Large intestine (tissue), 12 donors: ENCODE results near the gene DEAF1. TPM values are rescaled to one million over a fixed set of nuclear protein-coding genes. Genes with fewer than 3 reads are reported as not detected.
"Not testable (repeated sequence)": the region's sequence is repeated elsewhere in the genome, so short reads cannot be mapped to it uniquely, and the experiment has no call there.

Experiments
- DNase-seq, 2 donors: peaks; one replicate each; pipeline versions ENCODE4 v3.0.0 to v3.0.0-alpha.2; 2013
- H3K27ac ChIP-seq: one replicate; pipeline ENCODE4 v1.5.1; 2013; ENCODE audit warnings: low read length
- H3K27me3 ChIP-seq: 2 replicates; pipeline ENCODE4 v1.6.1; 2013; ENCODE audit warnings: low read length; ENCODE audit not compliant: control insufficient read depth, insufficient read depth
- H3K36me3 ChIP-seq: 2 replicates; pipeline ENCODE4 v1.6.1; 2013; ENCODE audit warnings: low read length; ENCODE audit not compliant: control insufficient read depth, insufficient read depth
- H3K4me1 ChIP-seq: one replicate; pipeline ENCODE4 v1.6.1; 2013; ENCODE audit warnings: low read length; ENCODE audit not compliant: control insufficient read depth, insufficient read depth
- H3K4me3 ChIP-seq: one replicate; pipeline ENCODE4 v1.5.1; 2013; ENCODE audit warnings: low read length
- H3K9me3 ChIP-seq: one replicate; pipeline ENCODE4 v1.6.1; 2013; ENCODE audit warnings: mild to moderate bottlenecking, low read depth, low read length, moderate library complexity; ENCODE audit not compliant: control insufficient read depth
- WGBS: methylation state at CpG from one replicate; pipeline ENCODE4 v1.1.5; 2013; ENCODE audit warnings: low lambda C conversion rate; ENCODE audit not compliant: insufficient coverage; 5-methylcytosine and 5-hydroxymethylcytosine counted together
- long read RNA-seq, 11 donors: transcript quantifications; one replicate each; lab custom pipeline, GENCODE V29; 2026
- polyA plus RNA-seq: library from polyadenylated mRNA; unstranded; fragments of 120-200 nt; gene quantifications from one replicate; pipeline ENCODE4 v1.2.1, GENCODE V29; 2013

DEAF1 gene, protein sequence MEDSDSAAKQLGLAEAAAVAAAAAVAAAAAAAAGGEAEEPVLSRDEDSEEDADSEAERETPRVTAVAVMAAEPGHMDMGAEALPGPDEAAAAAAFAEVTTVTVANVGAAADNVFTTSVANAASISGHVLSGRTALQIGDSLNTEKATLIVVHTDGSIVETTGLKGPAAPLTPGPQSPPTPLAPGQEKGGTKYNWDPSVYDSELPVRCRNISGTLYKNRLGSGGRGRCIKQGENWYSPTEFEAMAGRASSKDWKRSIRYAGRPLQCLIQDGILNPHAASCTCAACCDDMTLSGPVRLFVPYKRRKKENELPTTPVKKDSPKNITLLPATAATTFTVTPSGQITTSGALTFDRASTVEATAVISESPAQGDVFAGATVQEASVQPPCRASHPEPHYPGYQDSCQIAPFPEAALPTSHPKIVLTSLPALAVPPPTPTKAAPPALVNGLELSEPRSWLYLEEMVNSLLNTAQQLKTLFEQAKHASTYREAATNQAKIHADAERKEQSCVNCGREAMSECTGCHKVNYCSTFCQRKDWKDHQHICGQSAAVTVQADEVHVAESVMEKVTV
- polyA plus RNA-seq = 24.1 TPM
- long read RNA-seq, donor 1, partial matches to known transcripts = 0 of 2 reads
- long read RNA-seq, donor 1, other reads (novel, unspliced or antisense) = 0 of 2 reads
- long read RNA-seq, donor 2, transcript DEAF1-201 (12 exons, 2,500 nt) = major isoform, 5 of 40 reads
- long read RNA-seq, donor 2, partial matches to known transcripts = 30 of 40 reads
- long read RNA-seq, donor 2, other reads (novel, unspliced or antisense) = 5 of 40 reads
- long read RNA-seq, donor 3 = 0 reads
- long read RNA-seq, donor 4 = 0 reads
- long read RNA-seq, donor 5, transcript DEAF1-201 (12 exons, 2,500 nt) = major isoform, 5 of 5 reads
- long read RNA-seq, donor 5, partial matches to known transcripts = 0 of 5 reads
- long read RNA-seq, donor 5, other reads (novel, unspliced or antisense) = 0 of 5 reads
- long read RNA-seq, donor 6, transcript DEAF1-201 (12 exons, 2,500 nt) = major isoform, 5 of 6 reads
- long read RNA-seq, donor 6, partial matches to known transcripts = 0 of 6 reads
- long read RNA-seq, donor 6, other reads (novel, unspliced or antisense) = 0 of 6 reads
- long read RNA-seq, donor 7, partial matches to known transcripts = 0 of 8 reads
- long read RNA-seq, donor 7, other reads (novel, unspliced or antisense) = 5 of 8 reads
- long read RNA-seq, donor 8, transcript DEAF1-201 (12 exons, 2,500 nt) = major isoform, 5 of 5 reads
- long read RNA-seq, donor 8, partial matches to known transcripts = 0 of 5 reads
- long read RNA-seq, donor 8, other reads (novel, unspliced or antisense) = 0 of 5 reads
- long read RNA-seq, donor 9, partial matches to known transcripts = 54 of 57 reads
- long read RNA-seq, donor 9, other reads (novel, unspliced or antisense) = 0 of 57 reads
- long read RNA-seq, donor 10, transcript DEAF1-201 (12 exons, 2,500 nt) = major isoform, 5 of 8,152 reads
- long read RNA-seq, donor 10, partial matches to known transcripts = 7,688 of 8,152 reads
- long read RNA-seq, donor 10, other reads (novel, unspliced or antisense) = 457 of 8,152 reads
- long read RNA-seq, donor 11, partial matches to known transcripts = 0 of 1 reads
- long read RNA-seq, donor 11, other reads (novel, unspliced or antisense) = 0 of 1 reads

DNA sequence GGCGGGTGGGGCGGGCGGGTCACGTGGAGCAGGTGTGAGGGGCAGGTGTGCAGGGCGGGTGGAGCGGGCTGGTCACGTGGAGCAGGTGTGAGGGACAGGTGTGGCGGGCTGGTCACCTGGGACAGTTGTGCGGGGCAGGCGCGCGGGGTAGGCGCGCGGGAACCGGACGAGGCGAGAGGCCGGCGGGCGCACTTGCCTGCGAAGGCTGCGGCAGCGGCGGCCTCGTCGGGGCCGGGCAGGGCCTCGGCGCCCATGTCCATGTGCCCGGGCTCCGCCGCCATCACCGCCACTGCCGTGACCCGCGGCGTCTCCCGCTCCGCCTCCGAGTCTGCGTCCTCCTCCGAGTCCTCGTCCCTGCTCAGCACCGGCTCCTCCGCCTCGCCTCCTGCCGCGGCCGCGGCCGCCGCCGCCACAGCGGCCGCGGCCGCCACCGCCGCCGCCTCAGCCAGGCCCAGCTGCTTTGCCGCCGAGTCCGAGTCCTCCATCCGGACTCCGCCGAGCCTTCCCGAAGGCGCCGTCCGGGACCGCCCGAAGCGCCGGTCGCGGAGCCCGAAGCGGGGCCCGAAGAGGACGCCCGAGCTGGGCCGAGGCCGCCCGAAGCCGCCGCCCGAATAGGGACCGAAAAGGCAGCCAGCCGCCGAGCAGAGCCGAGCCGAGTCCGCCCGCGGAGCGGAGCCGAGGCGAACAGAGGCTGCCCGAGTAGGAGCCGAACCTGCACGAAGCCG is at the start of gene DEAF1:
Gene DEAF1, minus strand, starts transcription at position 660 of the 725 bp plus-strand sequence. Its CDS starts 175 bp downstream, at position 485.
- peak within 1 kb of the TSS; percentile 57 for H3K4me3 ChIP-seq

DNA sequence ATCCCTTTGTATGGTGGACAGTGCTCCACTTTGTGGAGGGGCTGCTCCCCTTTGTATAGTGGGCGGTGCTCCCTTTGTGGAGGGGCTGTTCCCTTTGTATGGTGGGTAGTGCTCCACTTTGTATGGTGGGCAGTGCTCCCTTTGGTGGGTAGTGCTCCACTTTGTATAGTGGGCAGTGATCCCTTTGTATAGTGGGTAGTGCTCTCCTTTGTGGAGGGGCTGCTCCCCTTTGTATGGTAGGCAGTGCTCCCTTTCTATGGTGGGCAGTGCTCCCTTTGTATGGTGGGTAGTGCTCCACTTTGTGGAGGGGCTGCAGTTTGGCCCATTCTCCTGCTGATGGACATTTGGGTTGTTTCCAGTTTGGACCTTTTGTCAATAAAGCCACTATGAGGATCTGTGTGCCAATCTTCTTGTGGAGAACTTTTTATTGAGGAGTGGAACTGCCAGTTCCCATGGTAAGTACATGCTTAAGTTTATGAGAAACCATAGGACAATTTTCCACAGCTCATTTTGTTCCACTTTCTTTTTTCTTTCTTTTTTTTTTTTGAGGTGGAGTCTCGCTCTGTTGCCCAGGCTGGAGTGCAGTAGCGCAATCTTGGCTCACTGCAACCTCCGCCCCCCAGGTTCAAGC is 47.7 kb upstream of the DEAF1 start:
- no peak for DNase-seq
- no CpG with 5 or more reads among the region's 4 CpGs for WGBS

More for the DNA sequence above, at the start of gene DEAF1:
- peaks cover 1% of the 10 kb centered on the region for H3K36me3 ChIP-seq
- H3K4me1 ChIP-seq = peaks cover 24% of the 10 kb centered on the region
- DNase-seq = peak; percentile 99
- H3K27me3 ChIP-seq = no peaks in the 10 kb centered on the region
- H3K9me3 ChIP-seq = peaks cover 11% of the 10 kb centered on the region
- WGBS = no CpG with 5 or more reads among the region's 103 CpGs
- peak within 1 kb of the TSS; percentile 86 for H3K27ac ChIP-seq

DNA sequence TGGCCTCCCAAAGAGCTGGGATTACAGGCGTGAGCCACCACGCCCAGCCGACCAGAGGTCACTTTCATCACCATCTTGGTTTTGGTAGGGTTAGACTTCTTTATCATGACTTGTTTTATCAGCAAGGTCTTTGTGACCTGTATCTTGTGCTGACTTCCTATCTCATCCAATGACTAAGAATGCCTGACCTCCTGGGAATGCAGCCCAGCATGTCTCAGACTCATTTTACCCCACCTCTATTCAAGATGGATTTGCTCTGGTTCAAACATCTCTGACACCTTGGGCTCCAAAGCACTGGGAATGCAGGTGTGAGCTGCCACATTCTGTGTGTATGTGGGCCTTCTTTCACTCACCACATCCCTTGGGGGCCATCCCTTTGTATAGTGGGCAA is 47.1 kb upstream of the DEAF1 start:
- Histone ChIP-seq H3K4me3 (no peak overlapping the region), H3K36me3 (no peaks in the 10 kb centered on the region), H3K27ac (no peak overlapping the region), H3K27me3 (peaks cover 4% of the 10 kb centered on the region), H3K9me3 (no peaks in the 10 kb centered on the region), H3K4me1 (peaks cover 12% of the 10 kb centered on the region)
- no peak for DNase-seq
- no CpG with 5 or more reads among the region's 3 CpGs for WGBS

More for the DNA sequence above, 47.7 kb upstream of the DEAF1 start:
- Histone ChIP-seq H3K4me3 (no peak overlapping the region), H3K27me3 (no peaks in the 10 kb centered on the region), H3K27ac (no peak overlapping the region), H3K4me1 (peaks cover 8% of the 10 kb centered on the region), H3K9me3 (no peaks in the 10 kb centered on the region), H3K36me3 (no peaks in the 10 kb centered on the region)

DNA sequence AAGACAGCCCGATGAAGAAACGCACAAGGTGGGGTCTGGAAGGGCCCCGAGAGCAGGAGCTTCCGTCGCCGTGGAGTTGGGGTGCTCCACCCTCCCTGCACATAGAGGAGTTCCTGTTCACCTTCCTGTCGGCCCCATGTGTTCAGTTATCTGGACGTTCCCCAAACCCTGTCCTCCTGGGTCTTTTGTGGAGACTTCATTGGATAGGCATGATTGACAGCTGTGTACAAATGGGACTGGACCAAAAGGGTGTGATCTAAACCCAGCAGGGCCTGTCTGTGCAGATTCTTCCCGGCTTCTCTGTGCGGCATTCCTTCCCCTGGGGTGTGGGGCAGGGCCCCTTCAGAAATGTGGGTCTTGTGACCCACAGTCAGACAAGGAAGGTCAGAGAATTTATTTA is 42.9 kb upstream of the DEAF1 start:
- WGBS = 66% methylated on average over 3 of the region's 10 CpGs
- H3K9me3 ChIP-seq, H3K27me3 ChIP-seq, H3K4me1 ChIP-seq, H3K27ac ChIP-seq, H3K4me3 ChIP-seq, DNase-seq, H3K36me3 ChIP-seq: not testable (repeated sequence)

DNA sequence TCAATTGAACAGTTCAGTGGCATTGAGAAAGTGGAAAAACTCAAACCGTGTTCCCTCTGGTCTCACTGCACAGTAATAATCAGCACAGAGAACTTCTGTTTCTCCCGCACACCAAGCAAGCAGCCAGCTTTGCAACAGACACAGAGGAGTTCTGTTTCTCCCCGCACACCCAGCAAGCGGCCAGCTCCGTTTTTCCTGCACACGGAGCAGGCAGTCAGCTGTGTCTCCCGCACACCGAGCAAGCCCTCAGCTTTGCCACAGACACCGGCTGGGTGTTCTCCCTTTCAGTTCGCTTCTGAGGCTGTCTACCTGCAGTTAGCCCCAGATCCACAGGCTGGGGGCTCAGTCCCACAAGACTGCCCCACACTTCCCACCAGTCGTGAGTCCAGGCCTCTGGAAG is 42.3 kb upstream of the DEAF1 start:
- H3K27ac ChIP-seq = no peak overlapping the region

DNA sequence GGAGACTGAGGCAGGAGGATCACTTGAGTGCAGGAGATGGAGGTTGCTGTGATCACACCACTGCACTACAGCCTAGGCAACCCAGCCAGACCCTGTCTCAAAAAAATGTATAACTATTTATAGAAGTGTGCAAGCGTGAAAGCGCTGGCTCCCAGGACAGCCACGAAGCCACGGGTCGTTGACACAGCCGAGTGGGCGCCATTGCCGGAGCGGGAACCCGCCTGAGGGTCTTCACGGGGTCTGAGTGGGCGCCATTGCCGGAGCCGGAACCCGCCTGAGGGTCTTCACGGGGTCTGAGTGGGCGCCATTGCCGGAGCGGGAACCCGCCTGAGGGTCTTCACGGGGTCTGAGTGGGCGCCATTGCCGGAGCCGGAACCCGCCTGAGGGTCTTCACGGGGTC is 39.5 kb upstream of the DEAF1 start:
- no CpG with 5 or more reads among the region's 26 CpGs for WGBS
- not testable (repeated sequence) for DNase-seq, H3K4me3 ChIP-seq, H3K9me3 ChIP-seq, H3K27me3 ChIP-seq, H3K4me1 ChIP-seq, H3K36me3 ChIP-seq, H3K27ac ChIP-seq

More for the DNA sequence above, 42.3 kb upstream of the DEAF1 start:
- H3K9me3 ChIP-seq = no peaks in the 10 kb centered on the region
- H3K4me3 ChIP-seq = no peak overlapping the region
- H3K27me3 ChIP-seq = peaks cover 4% of the 10 kb centered on the region
- H3K36me3 ChIP-seq = no peaks in the 10 kb centered on the region
- no CpG with 5 or more reads among the region's 11 CpGs for WGBS
- H3K4me1 ChIP-seq = peaks cover 8% of the 10 kb centered on the region
- no peak for DNase-seq

DNA sequence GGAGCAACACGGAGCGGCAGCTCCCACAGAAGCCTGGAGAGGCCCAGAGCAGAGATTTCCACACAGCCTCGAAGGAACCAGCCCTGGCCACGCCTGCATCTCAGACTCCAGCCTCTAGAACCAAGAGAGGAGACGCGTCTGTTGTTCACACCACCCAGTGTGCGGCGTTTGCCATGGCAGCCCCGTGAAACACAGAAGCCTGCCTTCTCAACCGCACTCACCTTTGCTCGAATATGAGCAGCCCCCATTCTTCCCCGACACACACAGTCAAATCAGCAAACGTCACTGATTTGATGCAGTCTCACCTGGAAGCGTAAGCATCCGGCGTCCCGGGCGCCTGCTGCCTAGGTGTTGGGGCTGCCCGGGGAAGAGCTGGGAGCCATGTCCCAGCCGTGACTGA is 38.0 kb upstream of the DEAF1 start:
- Histone ChIP-seq H3K27me3 (peaks cover 4% of the 10 kb centered on the region), H3K9me3 (no peaks in the 10 kb centered on the region), H3K4me3 (no peak overlapping the region), H3K36me3 (no peaks in the 10 kb centered on the region), H3K27ac (no peak overlapping the region), H3K4me1 (peaks cover 12% of the 10 kb centered on the region)
- no peak for DNase-seq
- 100% methylated on average over 1 of the region's 20 CpGs for WGBS

DNA sequence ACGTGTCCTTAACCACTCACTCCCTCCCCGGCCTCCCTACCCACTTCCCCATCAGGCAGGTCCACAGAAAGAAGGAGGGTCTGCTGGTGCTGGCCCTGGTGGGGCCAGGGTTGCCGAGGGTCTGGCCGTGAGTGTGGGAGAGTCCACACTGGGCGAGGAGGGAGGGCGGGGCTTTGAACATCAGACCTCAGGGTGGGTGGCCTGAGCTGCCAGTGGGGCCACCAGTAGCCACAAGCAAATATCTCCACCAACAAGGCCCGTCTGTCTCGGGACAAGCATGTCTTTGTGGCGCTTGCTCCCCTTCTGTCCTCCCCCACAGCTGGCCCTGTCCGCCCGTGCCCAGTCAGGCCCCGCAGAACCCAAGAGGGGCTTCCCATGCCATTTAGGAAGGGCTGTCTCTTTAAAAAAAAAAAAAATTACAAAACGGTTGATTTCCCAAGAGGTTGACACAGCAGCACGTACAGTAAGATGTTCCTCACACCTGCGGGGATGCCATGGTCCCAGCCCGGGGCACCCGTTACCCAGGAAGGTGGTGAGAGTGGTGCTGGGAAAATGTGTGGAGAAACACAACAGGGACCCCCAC is 34.6 kb upstream of the DEAF1 start:
- peaks cover 19% of the 10 kb centered on the region for H3K36me3 ChIP-seq
- H3K4me3 ChIP-seq = no peak overlapping the region
- WGBS = no CpG with 5 or more reads among the region's 17 CpGs
- peaks cover 35% of the 10 kb centered on the region for H3K4me1 ChIP-seq
- H3K27me3 ChIP-seq = peaks cover 8% of the 10 kb centered on the region
- no peak overlapping the region for H3K27ac ChIP-seq
- peaks cover 4% of the 10 kb centered on the region for H3K9me3 ChIP-seq
- no peak for DNase-seq
